ENCODE data around the gene AGTPBP1. TPM values are rescaled to one million over a fixed set of nuclear protein-coding genes. Genes with fewer than 3 reads are reported as not detected.

The AGTPBP1 gene
- total RNA-seq, 1 donor from 2014 or later = 122 TPM

GRCh38 chr9:85594316-85594715 is 147.4 kb downstream of the AGTPBP1 start:
- Histone ChIP-seq H3K9ac (no peak overlapping the region), H3K27ac (no peak overlapping the region), H3K36me3 (peaks cover 10% of the 10 kb centered on the region), H3K27me3 (no peaks in the 10 kb centered on the region), H3K79me2 (ENCODE audit: low read depth) (no peaks in the 10 kb centered on the region), H3K9me3 (ENCODE audit: low read depth) (no peaks in the 10 kb centered on the region), H3F3A (ENCODE audit: low read depth) (no peaks in the 10 kb centered on the region), H3K4me2 (no peak overlapping the region), H3K4me3 (no peak overlapping the region), H4K20me1 (ENCODE audit: low read depth) (no peaks in the 10 kb centered on the region), H3K4me1 (no peaks in the 10 kb centered on the region), H2AFZ (replicated peaks) (no peak overlapping the region)
- TF ChIP-seq EZH2phosphoT487 (IDR thresholded peaks at IDR 0.05) = no peak
- TF ChIP-seq CTCF (IDR thresholded peaks at IDR 0.05) = no peak
- no peak for TF ChIP-seq EZH2 (IDR thresholded peaks at IDR 0.05)
- no peak overlapping the region for H3K27ac Mint-ChIP-seq
- no peaks in the 10 kb centered on the region for H3K9me3 Mint-ChIP-seq
- no peaks in the 10 kb centered on the region for H3K4me1 Mint-ChIP-seq
- H3K4me3 Mint-ChIP-seq = no peak overlapping the region
- peaks cover 8% of the 10 kb centered on the region for H3K36me3 Mint-ChIP-seq
- H3K27me3 Mint-ChIP-seq (ENCODE audit: insufficient read depth, low read depth) = no peaks in the 10 kb centered on the region
- no peak for DNase-seq (ENCODE audit: low spot score)

GRCh38 chr9:85586684-85587083 is 155.1 kb downstream of the AGTPBP1 start:
- no peaks in the 10 kb centered on the region for H3K4me1 ChIP-seq
- no peaks in the 10 kb centered on the region for H3K27me3 ChIP-seq
- no peak overlapping the region for H3K4me3 ChIP-seq
- Mint-ChIP-seq H3K4me3 (no peak overlapping the region), H3K9me3 (no peaks in the 10 kb centered on the region), H3K36me3 (peaks cover 8% of the 10 kb centered on the region), H3K27ac (no peak overlapping the region), H3K27me3 (ENCODE audit: insufficient read depth, low read depth) (no peaks in the 10 kb centered on the region), H3K4me1 (no peaks in the 10 kb centered on the region)
- no peak overlapping the region for H3K27ac ChIP-seq
- TF ChIP-seq EZH2phosphoT487 (IDR thresholded peaks at IDR 0.05) = no peak
- TF ChIP-seq CTCF (IDR thresholded peaks at IDR 0.05) = no peak
- TF ChIP-seq EZH2 (IDR thresholded peaks at IDR 0.05) = no peak
- H4K20me1 ChIP-seq (ENCODE audit: low read depth) = no peaks in the 10 kb centered on the region
- H3K36me3 ChIP-seq = peaks cover 7% of the 10 kb centered on the region
- H3K9me3 ChIP-seq (ENCODE audit: low read depth) = no peaks in the 10 kb centered on the region
- no peak overlapping the region for H3K4me2 ChIP-seq
- H3K9ac ChIP-seq = no peak overlapping the region
- no peaks in the 10 kb centered on the region for H3F3A ChIP-seq (ENCODE audit: low read depth)
- no peaks in the 10 kb centered on the region for H3K79me2 ChIP-seq (ENCODE audit: low read depth)
- no peak for DNase-seq (ENCODE audit: low spot score)
- no peak overlapping the region for H2AFZ ChIP-seq (replicated peaks)

GRCh38 chr9:85577353-85577952 is 164.3 kb downstream of the AGTPBP1 start:
- Histone ChIP-seq H3K4me2 (no peak overlapping the region), H3F3A (ENCODE audit: low read depth) (no peaks in the 10 kb centered on the region), H2AFZ (replicated peaks) (no peak overlapping the region), H3K27me3 (no peaks in the 10 kb centered on the region), H3K36me3 (no peaks in the 10 kb centered on the region), H3K27ac (no peak overlapping the region), H3K4me1 (no peaks in the 10 kb centered on the region), H3K9ac (no peak overlapping the region), H3K9me3 (ENCODE audit: low read depth) (no peaks in the 10 kb centered on the region), H3K79me2 (ENCODE audit: low read depth) (no peaks in the 10 kb centered on the region), H3K4me3 (no peak overlapping the region), H4K20me1 (ENCODE audit: low read depth) (no peaks in the 10 kb centered on the region)
- TF ChIP-seq EZH2 (IDR thresholded peaks at IDR 0.05) (no peak), CTCF (IDR thresholded peaks at IDR 0.05) (no peak), EZH2phosphoT487 (IDR thresholded peaks at IDR 0.05) (no peak)
- Mint-ChIP-seq H3K27me3 (ENCODE audit: insufficient read depth, low read depth) (no peaks in the 10 kb centered on the region), H3K4me3 (no peak overlapping the region), H3K27ac (no peak overlapping the region), H3K4me1 (peaks cover 3% of the 10 kb centered on the region), H3K9me3 (peaks cover 4% of the 10 kb centered on the region), H3K36me3 (peaks cover 8% of the 10 kb centered on the region)
- DNase-seq (ENCODE audit: low spot score) = no peak

Measured in neural progenitor cell (in vitro differentiated cells).